ENCODE results near the gene SAFB2.

Gene SAFB2

GRCh38 chr19:5588441-5588840, 34.1 kb downstream of the SAFB2 start:
- H3K4me3 Mint-ChIP-seq = no peak overlapping the region
- no peak overlapping the region for H3K27ac Mint-ChIP-seq
- peaks cover 22% of the 10 kb centered on the region for H3K4me1 Mint-ChIP-seq (ENCODE audit: low read depth)
- no peaks in the 10 kb centered on the region for H3K9me3 Mint-ChIP-seq
- DNase-seq = no peak
- no peaks in the 10 kb centered on the region for H3K27me3 Mint-ChIP-seq
- peaks cover 87% of the 10 kb centered on the region for H3K36me3 Mint-ChIP-seq (ENCODE audit: low read depth)

- Mint-ChIP-seq H3K27me3 (no peaks in the 10 kb centered on the region), H3K4me3 (no peak overlapping the region), H3K4me1 (ENCODE audit: low read depth) (peaks cover 22% of the 10 kb centered on the region), H3K9me3 (no peaks in the 10 kb centered on the region), H3K27ac (peak overlapping the region; percentile 52), H3K36me3 (ENCODE audit: low read depth) (peaks cover 82% of the 10 kb centered on the region)
- no peak for DNase-seq
Measured at GRCh38 chr19:5587661-5588060, 34.9 kb downstream of the SAFB2 start.

- Mint-ChIP-seq H3K27ac (peak overlapping the region; percentile 52), H3K9me3 (no peaks in the 10 kb centered on the region), H3K36me3 (ENCODE audit: low read depth) (peaks cover 82% of the 10 kb centered on the region), H3K27me3 (no peaks in the 10 kb centered on the region), H3K4me1 (ENCODE audit: low read depth) (peaks cover 22% of the 10 kb centered on the region), H3K4me3 (no peak overlapping the region)
- DNase-seq = no peak
Measured at GRCh38 chr19:5587071-5587455, 35.5 kb downstream of the SAFB2 start.

GRCh38 chr19:5586300-5587070, 36.1 kb downstream of the SAFB2 start:
- Mint-ChIP-seq H3K4me3 (peak overlapping the region; percentile 10), H3K36me3 (ENCODE audit: low read depth) (peaks cover 80% of the 10 kb centered on the region), H3K27me3 (no peaks in the 10 kb centered on the region), H3K4me1 (ENCODE audit: low read depth) (peaks cover 22% of the 10 kb centered on the region), H3K27ac (peak overlapping the region; percentile 71), H3K9me3 (no peaks in the 10 kb centered on the region)
- DNase-seq = peak; percentile 38

- Mint-ChIP-seq H3K36me3 (ENCODE audit: low read depth) (peaks cover 72% of the 10 kb centered on the region), H3K27me3 (no peaks in the 10 kb centered on the region), H3K9me3 (no peaks in the 10 kb centered on the region), H3K4me1 (ENCODE audit: low read depth) (peaks cover 22% of the 10 kb centered on the region), H3K27ac (peak overlapping the region; percentile 83), H3K4me3 (peak overlapping the region; percentile 12)
- peak; percentile 65 for DNase-seq
Measured at GRCh38 chr19:5585461-5586299, 36.9 kb downstream of the SAFB2 start.

- no peak overlapping the region for H3K4me3 Mint-ChIP-seq
- DNase-seq = no peak
- H3K27me3 Mint-ChIP-seq = no peaks in the 10 kb centered on the region
- no peak overlapping the region for H3K27ac Mint-ChIP-seq
- no peaks in the 10 kb centered on the region for H3K9me3 Mint-ChIP-seq
- H3K4me1 Mint-ChIP-seq (ENCODE audit: low read depth) = peaks cover 15% of the 10 kb centered on the region
- peaks cover 24% of the 10 kb centered on the region for H3K36me3 Mint-ChIP-seq (ENCODE audit: low read depth)
Measured at GRCh38 chr19:5580161-5580571, 42.4 kb downstream of the SAFB2 start.

- H3K27ac Mint-ChIP-seq = no peak overlapping the region
- DNase-seq = no peak
- H3K36me3 Mint-ChIP-seq (ENCODE audit: low read depth) = peaks cover 24% of the 10 kb centered on the region
- H3K4me3 Mint-ChIP-seq = no peak overlapping the region
- no peaks in the 10 kb centered on the region for H3K9me3 Mint-ChIP-seq
- no peaks in the 10 kb centered on the region for H3K27me3 Mint-ChIP-seq
- H3K4me1 Mint-ChIP-seq (ENCODE audit: low read depth) = peaks cover 15% of the 10 kb centered on the region
Measured at GRCh38 chr19:5579697-5580096, 42.9 kb downstream of the SAFB2 start.

- Mint-ChIP-seq H3K4me1 (ENCODE audit: low read depth) (peaks cover 15% of the 10 kb centered on the region), H3K9me3 (no peaks in the 10 kb centered on the region), H3K27ac (no peak overlapping the region), H3K4me3 (no peak overlapping the region), H3K36me3 (ENCODE audit: low read depth) (peaks cover 20% of the 10 kb centered on the region), H3K27me3 (no peaks in the 10 kb centered on the region)
- DNase-seq = no peak
Measured at GRCh38 chr19:5579286-5579685, 43.3 kb downstream of the SAFB2 start.

- Mint-ChIP-seq H3K27me3 (no peaks in the 10 kb centered on the region), H3K4me3 (no peak overlapping the region), H3K9me3 (no peaks in the 10 kb centered on the region), H3K27ac (no peak overlapping the region), H3K4me1 (ENCODE audit: low read depth) (peaks cover 15% of the 10 kb centered on the region), H3K36me3 (ENCODE audit: low read depth) (peaks cover 14% of the 10 kb centered on the region)
- DNase-seq = peak; percentile 83
Measured at GRCh38 chr19:5578097-5578846, 44.3 kb downstream of the SAFB2 start.

GRCh38 chr19:5575590-5575989, 47.0 kb downstream of the SAFB2 start:
- H3K27ac Mint-ChIP-seq = no peak overlapping the region
- H3K9me3 Mint-ChIP-seq = no peaks in the 10 kb centered on the region
- no peak overlapping the region for H3K4me3 Mint-ChIP-seq
- peaks cover 2% of the 10 kb centered on the region for H3K36me3 Mint-ChIP-seq (ENCODE audit: low read depth)
- H3K27me3 Mint-ChIP-seq = no peaks in the 10 kb centered on the region
- H3K4me1 Mint-ChIP-seq (ENCODE audit: low read depth) = peaks cover 15% of the 10 kb centered on the region
- DNase-seq = no peak

- H3K27ac Mint-ChIP-seq = no peak overlapping the region
- H3K4me1 Mint-ChIP-seq (ENCODE audit: low read depth) = peaks cover 7% of the 10 kb centered on the region
- no peak overlapping the region for H3K4me3 Mint-ChIP-seq
Measured at GRCh38 chr19:5572556-5573286, 49.9 kb downstream of the SAFB2 start.

GRCh38 chr19:5571777-5572176, 50.8 kb downstream of the SAFB2 start:
- DNase-seq = no peak
- Mint-ChIP-seq H3K27ac (no peak overlapping the region), H3K4me1 (ENCODE audit: low read depth) (peaks cover 5% of the 10 kb centered on the region), H3K4me3 (no peak overlapping the region), H3K9me3 (no peaks in the 10 kb centered on the region), H3K27me3 (peaks cover 10% of the 10 kb centered on the region), H3K36me3 (ENCODE audit: low read depth) (no peaks in the 10 kb centered on the region)

More at GRCh38 chr19:5572556-5573286, 49.9 kb downstream of the SAFB2 start:
- Mint-ChIP-seq H3K36me3 (ENCODE audit: low read depth) (no peaks in the 10 kb centered on the region), H3K27me3 (peaks cover 10% of the 10 kb centered on the region), H3K9me3 (no peaks in the 10 kb centered on the region)
- no peak for DNase-seq

GRCh38 chr19:5567970-5568407, 54.6 kb downstream of the SAFB2 start:
- H3K4me1 Mint-ChIP-seq (ENCODE audit: low read depth) = no peaks in the 10 kb centered on the region
- H3K9me3 Mint-ChIP-seq = no peaks in the 10 kb centered on the region
- no peak for DNase-seq
- H3K36me3 Mint-ChIP-seq (ENCODE audit: low read depth) = no peaks in the 10 kb centered on the region
- no peak overlapping the region for H3K27ac Mint-ChIP-seq
- no peak overlapping the region for H3K4me3 Mint-ChIP-seq
- peaks cover 15% of the 10 kb centered on the region for H3K27me3 Mint-ChIP-seq

Data from activated T-cell treated with anti-CD3 and anti-CD28 coated beads, Interleukin-2, amount 50 U/mL, for 24 hours (primary cell).